NCI-H2196 (cell line): ENCODE results near the gene CACFD1.

Source experiments
- DNase-seq: peaks from one replicate; lab custom pipeline; 2025; ENCODE audit not compliant: unreplicated experiment; lab: John Stamatoyannopoulos, UW

Gene CACFD1

DNA sequence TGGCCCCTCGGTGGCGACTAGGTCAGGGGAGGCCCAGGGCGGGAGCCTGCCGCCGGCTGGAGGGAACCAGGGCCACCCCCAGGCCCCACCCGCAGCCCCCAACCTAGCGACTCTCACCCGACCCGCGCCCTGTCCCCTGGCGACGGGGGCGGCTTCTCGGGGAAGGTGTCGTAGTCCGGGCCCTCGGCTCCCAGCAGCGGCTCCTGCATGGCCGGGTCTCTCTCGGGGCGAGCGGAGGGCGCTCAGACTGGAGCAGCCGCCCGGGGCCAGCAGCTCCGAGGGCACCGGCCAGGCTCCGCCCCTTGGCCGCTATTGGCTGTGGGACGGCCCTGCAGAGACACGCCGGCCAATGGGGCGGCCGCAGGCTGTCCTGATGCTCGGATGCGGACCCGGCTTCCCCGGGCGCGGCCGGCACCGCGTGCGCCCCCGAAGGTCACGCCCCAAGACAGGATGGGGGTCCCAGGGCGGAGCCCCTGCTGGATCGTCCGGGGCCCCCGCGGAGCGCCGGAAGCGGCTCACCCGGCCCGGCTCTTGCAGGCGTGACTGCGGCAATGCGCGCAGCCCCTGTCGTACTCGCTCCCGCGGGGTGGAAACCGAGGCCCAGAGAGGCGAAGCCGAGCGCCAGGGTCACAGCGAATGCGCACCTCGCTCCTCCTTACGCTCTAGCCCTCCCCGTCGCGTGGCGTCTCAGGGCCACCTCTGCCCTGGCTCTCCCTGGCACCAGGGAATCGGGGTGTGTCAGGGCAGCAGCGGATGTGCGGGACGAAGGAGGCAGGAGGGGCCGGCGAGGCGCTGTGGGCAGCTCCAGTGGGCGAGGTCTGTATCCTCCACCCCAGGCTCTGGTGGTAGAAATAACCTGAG is 19.3 kb downstream of the CACFD1 start, which contains the start of gene SLC2A6:
SLC2A6 (minus strand) TSS at position 249 of the 861 bp plus-strand sequence; CDS start at position 209, 40 bp downstream.
- DNase-seq, result peak; percentile 90

- DNase-seq, result no peak
These were observed 23.8 kb downstream of the CACFD1 start for GRCh38 chr9:133483611-133484010.

DNA sequence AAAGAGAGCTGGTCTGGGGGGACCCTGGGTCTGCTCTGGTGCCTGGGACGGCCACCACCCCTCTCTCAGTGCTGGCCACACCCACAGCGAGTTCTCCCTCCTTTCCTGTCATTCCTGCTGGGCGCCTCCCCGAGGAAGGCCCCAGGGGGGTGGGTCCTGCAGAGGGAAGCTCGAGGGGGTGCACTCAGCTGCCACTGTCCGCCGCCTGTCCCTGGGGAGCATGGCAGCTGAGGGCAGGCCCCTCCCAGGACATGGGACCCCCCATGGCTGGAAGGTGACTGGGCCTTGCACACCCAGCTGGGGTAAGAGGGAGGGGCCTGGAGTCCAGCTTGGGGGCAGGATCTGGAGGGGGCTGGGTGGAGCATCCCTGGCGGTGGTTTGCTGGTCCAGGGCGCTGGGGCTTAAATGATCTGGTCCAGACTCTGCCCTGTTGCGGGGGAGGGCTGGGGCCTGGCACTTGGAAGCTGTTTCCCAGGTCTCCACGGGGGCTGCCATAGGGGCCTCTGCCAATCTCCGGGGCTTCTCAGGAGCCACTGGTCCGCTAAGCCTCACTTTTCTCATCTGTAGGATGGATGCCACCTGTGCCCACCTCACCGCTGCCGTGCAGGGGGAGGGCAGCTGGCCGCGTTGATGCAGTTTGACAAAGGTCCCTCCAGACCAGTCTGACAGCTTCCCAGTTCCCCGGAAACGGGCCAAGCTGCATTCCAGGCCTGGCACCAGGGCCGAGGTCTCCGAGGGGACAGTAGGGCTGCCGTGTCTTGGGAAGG is 25.1 kb downstream of the CACFD1 start:
- DNase-seq, result no peak

- no peak for DNase-seq
These were observed 25.9 kb downstream of the CACFD1 start for GRCh38 chr9:133485531-133486260.

GRCh38 chr9:133487331-133487725 is 27.6 kb downstream of the CACFD1 start:
- DNase-seq, result no peak

- DNase-seq, result no peak
These were observed 29.0 kb downstream of the CACFD1 start for GRCh38 chr9:133488686-133489252.

GRCh38 chr9:133489253-133490190 is 29.7 kb downstream of the CACFD1 start:
- DNase-seq, result no peak

DNA sequence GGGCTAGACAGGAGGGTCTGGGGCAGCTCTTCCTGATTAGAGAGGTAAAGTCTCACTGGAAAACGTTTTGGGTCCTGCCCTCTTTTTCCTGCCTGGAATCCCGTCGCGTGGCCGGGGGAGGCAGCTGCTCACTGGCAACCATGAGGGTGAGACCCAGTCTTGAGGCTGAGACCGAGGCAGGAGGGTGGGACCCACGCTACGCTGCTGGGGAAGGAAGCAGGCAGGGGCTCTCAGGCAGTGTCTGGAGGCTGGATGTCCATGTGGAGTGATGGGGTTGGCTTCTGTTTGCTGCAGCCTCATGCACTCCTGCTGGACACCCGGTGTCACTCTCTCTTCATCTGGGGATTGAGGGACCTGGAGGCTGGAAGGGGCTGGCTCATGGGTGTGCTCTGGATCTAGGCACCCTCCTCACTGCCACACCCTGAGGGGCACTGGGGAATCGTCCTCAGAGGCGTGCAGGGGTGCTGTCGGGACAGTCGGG is 30.5 kb downstream of the CACFD1 start:
- no peak for DNase-seq

DNA sequence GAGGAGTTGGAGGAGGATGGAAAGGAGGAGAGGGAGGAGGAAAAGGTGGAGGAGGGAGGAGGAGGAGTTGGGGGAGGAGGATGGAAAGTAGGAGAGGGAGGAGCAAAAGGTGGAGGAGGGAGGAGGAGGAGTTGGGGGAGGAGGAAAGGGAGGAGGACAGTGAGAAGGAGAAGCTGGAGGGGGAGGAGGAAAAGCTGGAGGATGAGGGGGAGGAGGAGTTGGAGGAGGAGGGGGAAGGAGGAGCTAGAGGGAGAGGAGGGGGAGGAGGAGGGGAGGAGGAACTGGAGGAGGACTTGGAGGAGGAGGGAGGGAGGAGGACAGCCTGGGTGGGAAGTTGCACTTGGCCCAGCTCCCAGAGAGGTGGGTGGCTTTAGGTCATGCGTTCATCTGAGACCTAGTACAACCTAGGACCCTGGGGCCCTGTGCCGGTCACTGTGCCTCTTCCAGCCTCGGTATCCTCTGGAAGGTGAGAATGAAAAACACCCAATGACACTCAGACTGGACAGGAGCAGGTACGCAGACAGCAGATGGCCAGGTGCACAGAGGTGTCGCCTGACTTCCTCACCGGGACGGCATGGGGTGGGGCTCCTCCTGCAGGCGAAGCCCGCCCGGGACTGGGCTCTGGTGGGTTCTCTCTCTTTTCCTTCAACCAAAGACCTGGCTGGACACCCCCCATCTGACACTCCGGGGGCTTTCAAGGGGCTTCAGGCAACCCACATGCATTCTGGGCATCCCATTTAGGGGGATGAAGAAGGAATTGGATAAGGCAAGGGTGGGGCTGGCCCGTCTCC is 31.3 kb downstream of the CACFD1 start:
- no peak for DNase-seq

DNA sequence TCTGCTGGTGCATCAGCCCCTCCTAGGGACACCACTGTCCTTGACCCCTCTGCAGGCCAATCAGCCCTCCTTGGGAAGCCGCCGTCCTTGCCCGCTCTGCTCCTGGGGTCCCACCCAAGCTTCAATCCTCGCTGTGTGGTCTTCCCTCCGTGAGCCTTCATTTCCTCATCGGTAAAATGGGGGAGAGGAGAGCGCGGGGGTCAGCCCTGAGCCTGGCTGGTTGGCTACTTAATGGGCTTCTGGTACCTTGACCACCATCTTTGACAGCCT is 31.8 kb downstream of the CACFD1 start:
- DNase-seq, result no peak

GRCh38 chr9:133492061-133493021 is 32.6 kb downstream of the CACFD1 start:
- no peak for DNase-seq

GRCh38 chr9:133493428-133493827 is 33.6 kb downstream of the CACFD1 start:
- no peak for DNase-seq

DNA sequence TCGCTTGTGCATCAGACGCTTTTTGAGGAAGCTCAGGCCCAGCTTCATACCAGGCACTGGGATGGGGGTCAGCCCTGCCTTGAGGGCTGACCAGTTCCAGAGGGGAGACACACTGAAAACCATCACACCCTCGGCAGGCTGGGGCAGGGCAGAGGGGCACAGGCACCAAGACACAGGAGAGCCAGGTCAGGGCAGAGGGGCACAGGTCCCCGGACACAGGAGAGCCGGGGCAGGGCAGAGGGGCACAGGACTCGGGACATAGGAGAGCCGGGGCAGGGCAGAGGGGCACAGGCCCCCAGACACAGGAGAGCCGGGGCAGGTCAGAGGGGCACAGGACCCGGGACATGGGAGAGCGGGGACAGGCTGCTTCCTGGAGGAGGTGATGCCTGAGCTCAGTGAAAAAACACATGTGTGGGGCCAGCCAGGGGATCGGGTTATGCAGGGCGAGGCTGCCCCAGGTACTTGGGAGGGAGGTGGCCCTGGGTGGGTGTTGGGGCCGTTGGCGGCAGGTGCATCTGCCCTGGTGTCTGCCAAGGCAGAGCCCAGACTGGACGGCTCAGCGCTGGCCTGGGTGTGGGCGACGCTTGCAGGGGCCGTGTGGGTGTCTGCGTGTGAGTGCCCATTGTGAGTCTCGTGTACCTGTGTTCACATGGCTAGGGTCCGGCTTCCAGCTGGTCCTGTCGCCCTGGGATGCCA is 34.2 kb downstream of the CACFD1 start:
- no peak for DNase-seq

DNA sequence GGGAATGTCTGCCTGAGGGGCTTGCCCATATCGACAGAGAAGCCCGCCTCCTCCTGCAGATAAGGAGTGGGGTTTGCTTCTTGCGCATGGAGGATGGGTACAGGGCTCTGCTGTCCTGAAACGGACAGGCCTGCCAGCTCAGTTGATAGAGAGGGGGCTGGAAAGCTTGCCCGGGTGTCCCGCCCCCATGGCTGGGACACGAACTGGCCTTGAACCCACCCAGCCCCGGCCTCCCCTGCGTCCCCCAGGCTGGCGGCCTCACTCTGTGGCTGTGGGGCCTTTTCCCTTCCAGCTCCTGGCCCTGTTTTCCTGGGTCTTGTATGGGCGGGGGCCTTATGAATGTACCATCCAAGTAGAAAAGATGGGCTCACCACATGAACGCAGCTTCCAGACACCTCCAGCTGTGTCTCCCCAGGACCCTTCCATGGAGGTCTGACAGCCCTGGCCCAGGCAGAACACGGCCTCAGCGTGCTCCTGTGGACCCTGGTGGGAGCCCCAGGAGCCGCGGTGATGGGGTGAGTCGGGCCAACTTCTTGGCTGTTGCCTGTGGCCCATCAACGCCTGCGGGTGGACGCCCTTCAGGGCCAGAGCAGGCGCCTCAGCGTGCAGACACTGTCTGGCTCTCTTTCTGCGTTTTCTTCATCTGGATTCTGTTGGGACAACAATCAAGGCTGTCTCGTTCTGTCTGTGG is 35.0 kb downstream of the CACFD1 start:
- DNase-seq, result no peak

DNA sequence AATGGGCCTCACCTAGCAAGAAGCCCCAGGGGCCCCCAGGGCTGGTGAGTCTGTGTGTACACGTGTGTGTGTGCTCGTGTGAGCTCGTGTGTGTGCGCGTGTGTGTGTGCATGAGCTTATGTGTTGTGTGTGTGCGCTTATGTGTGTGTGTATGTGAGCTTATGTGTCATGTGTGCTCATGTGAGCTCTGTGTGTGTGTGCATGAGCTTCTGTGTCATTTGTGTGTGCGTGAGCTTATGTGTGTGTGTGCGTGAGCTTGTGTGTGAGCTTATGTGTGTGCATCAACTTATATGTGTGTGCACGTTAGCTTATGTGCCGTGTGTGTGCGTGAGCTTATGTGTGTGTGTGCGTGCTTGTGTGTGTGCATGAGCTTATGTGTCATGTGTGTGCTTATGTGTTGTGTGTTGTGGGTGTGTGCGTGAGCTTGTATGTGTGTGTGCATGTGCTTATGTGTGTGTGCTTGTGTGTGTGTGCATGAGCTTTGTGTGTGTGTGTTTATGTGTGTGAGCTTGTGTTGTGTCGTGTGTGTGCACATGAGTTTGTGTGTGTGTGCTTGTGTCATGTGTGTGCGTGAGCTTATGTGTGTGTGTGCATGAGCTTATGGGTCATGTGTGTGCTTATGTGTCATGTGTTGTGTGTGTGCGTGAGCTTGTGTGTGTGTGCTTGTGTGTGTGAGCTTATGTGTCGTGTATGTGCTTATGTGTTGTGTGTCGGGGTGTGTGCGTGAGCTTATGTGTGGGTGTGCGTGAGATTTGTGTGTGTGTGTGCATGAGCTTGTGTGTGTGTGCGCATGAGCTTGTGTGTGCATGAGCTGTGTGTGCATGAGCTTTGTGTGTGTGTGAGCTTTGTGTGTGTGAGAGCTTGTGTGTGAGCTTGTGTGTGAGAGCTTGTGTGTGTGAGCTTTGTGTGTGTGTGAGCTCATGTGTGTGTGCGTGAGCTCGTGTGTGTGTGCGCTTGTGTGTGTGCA is 35.8 kb downstream of the CACFD1 start:
- DNase-seq, result no peak
